Measurements from ENCODE around the gene NEMP1. TPM values are rescaled to one million over a fixed set of nuclear protein-coding genes. Genes with fewer than 3 reads are reported as not detected.

Gene NEMP1
- total and polyA plus RNA-seq, 2 of the 13 experiments (the other 11 are each of a cell fraction or from before 2014, with no cell fraction given), result 11.4 to 12.9 TPM

- CTCF ChIA-PET (ENCODE audit: low intra/inter-chr PET ratio, low total read pairs), result no interaction called here
- FAIRE-seq, result no peak
Measured at GRCh38 chr12:57107456-57108155, 29.0 kb upstream of the NEMP1 start.

More at GRCh38 chr12:57107456-57108155, 29.0 kb upstream of the NEMP1 start:
- BruUV-seq (replicated peaks), result no TSS peak
- ATAC-seq (no peak), DNase-seq (ENCODE audit: low spot score) (no peak)
- TF ChIP-seq SALL2 (CRISPR knock-in tag; IDR thresholded peaks at IDR 0.05), result no peak
- TF ChIP-seq SSRP1 (CRISPR knock-in tag; IDR thresholded peaks at IDR 0.05), result no peak
- TF ChIP-seq IRF2 (CRISPR knock-in tag; IDR thresholded peaks at IDR 0.05), result no peak
- TF ChIP-seq POGZ (CRISPR knock-in tag; IDR thresholded peaks at IDR 0.05), result no peak
- TF ChIP-seq HNRNPLL (IDR thresholded peaks at IDR 0.05; ENCODE audit: low read depth, low read length, poor library complexity, severe bottlenecking), result no peak
- TF ChIP-seq ZBTB43 (CRISPR knock-in tag; conservative IDR thresholded peaks at IDR 0.05), result no peak
- no peak for TF ChIP-seq SMYD3 (CRISPR knock-in tag; IDR thresholded peaks at IDR 0.05)
- no peak for TF ChIP-seq EZH2 (conservative IDR thresholded peaks at IDR 0.05; ENCODE audit: low read depth, low read length)
- TF ChIP-seq EP300 (IDR thresholded peaks at IDR 0.05; ENCODE audit: low read depth in 2 of 2, low read length in 2 of 2), result no peak
- no peak for TF ChIP-seq EP300 (CRISPR knock-in tag; IDR thresholded peaks at IDR 0.05; ENCODE audit: borderline replicate concordance)
- no peak for TF ChIP-seq TEAD2 (CRISPR knock-in tag; IDR thresholded peaks at IDR 0.05)
- no peak for TF ChIP-seq SMAD1 (CRISPR knock-in tag; IDR thresholded peaks at IDR 0.05; ENCODE audit: borderline replicate concordance, low read depth)
- no peak overlapping the region for H2AFZ ChIP-seq (ENCODE audit: low read length)
- in situ Hi-C loops (cut with HindIII; ENCODE audit: extremely low pct_ligation_motif_present, low pct_unique_long_range_greater_than_20kb) (no loop called here), intact Hi-C loops (cut with micrococcal nuclease; ENCODE audit: unreplicated experiment) (no loop called here)
- H3K27me3 ChIP-seq (ENCODE audit: control insufficient read depth in 1 of 2, insufficient read depth in 2 of 2, low read length in 2 of 2), result no peaks in the 10 kb centered on the region; a peak in 1 of 5 replicates
- H4K20me1 ChIP-seq (ENCODE audit: insufficient read depth, low read length), result no peaks in the 10 kb centered on the region
- no peak overlapping the region for H3K9ac ChIP-seq (ENCODE audit: insufficient read depth, low read depth, low read length)
- H3K9me3 ChIP-seq (ENCODE audit: low read length), result no peaks in the 10 kb centered on the region
- H3K79me2 ChIP-seq (ENCODE audit: insufficient read depth, low read length), result no peaks in the 10 kb centered on the region
- H3K36me3 ChIP-seq (replicated peaks in 1 of 2; ENCODE audit: control insufficient read depth in 1 of 2, insufficient read depth in 2 of 2, low read length in 2 of 2), result peaks cover 11 to 16% of the 10 kb centered on the region in 2 experiments; a peak in 4 of 5 replicates
- H3K4me1 ChIP-seq (ENCODE audit: insufficient read depth, low read length), result peaks cover 43% of the 10 kb centered on the region
- H3K4me3 ChIP-seq (replicated peaks in 1 of 3; ENCODE audit: insufficient read depth in 1 of 3, low read depth in 2 of 3, low read length in 3 of 3), result no peak overlapping the region
- H3K4me2 ChIP-seq (ENCODE audit: low read depth, low read length), result no peak overlapping the region
- H3K27ac ChIP-seq (ENCODE audit: extremely low read length, insufficient read depth, low read length), result no peak overlapping the region
- WGBS (ENCODE audit: low lambda C conversion rate), result 98% methylated on average over 3 of the region's 7 CpGs
- POLR2A ChIA-PET, result interaction anchor here (1.4 to 5.9 kb wide), 3 partner anchors 10 to 19 kb away, joined by 3 to 184 read pairs (median 3); partner anchors contain the start of gene NAB2

Data from HepG2 (cell line).